KMS-11 (cell line): ENCODE results near the gene CDKN2B-AS1.

ENCODE experiments used
- H2AFZ ChIP-seq: fragments of 200-600 bp; sonication (generic); 2 replicates; pipeline ENCODE4 v1.6.1; 2016; ENCODE audit warnings: antibody characterized with exemption, mixed run types, low read depth
- H3K27ac ChIP-seq: fragments of 200-600 bp; sonication (generic); 2 replicates; pipeline ENCODE4 v1.6.1; 2016; ENCODE audit warnings: mild to moderate bottlenecking, mixed run types
- H3K27me3 ChIP-seq: fragments of 200-600 bp; sonication (generic); 2 replicates; pipeline ENCODE4 v1.6.1; 2017; ENCODE audit warnings: mild to moderate bottlenecking, low read depth, mixed run types, moderate library complexity; ENCODE audit not compliant: insufficient read depth
- H3K36me3 ChIP-seq: fragments of 200-600 bp; sonication (generic); 2 replicates; pipeline ENCODE4 v1.6.1; 2017; ENCODE audit warnings: mild to moderate bottlenecking, mixed run types; ENCODE audit not compliant: insufficient read depth
- H3K4me1 ChIP-seq: fragments of 200-600 bp; sonication (generic); 2 replicates; pipeline ENCODE4 v1.6.1; 2016; ENCODE audit warnings: mild to moderate bottlenecking, low read depth, mixed run types; ENCODE audit not compliant: poor library complexity, severe bottlenecking
- H3K4me2 ChIP-seq: fragments of 200-600 bp; sonication (generic); 2 replicates; pipeline ENCODE4 v1.7.0; 2016; ENCODE audit warnings: mild to moderate bottlenecking, mixed run types
- H3K4me3 ChIP-seq: fragments of 200-600 bp; sonication (generic); IDR thresholded peaks from 2 replicates; pipeline ENCODE4 v1.6.1; 2017; ENCODE audit warnings: low read depth, low read length, mixed read lengths; ENCODE audit not compliant: insufficient read depth
- H3K79me2 ChIP-seq: fragments of 200-600 bp; sonication (generic); 2 replicates; pipeline ENCODE4 v1.6.1; 2016; ENCODE audit warnings: low read depth, mixed run types; ENCODE audit not compliant: insufficient read depth
- H3K9ac ChIP-seq: fragments of 200-600 bp; sonication (generic); 2 replicates; pipeline ENCODE4 v1.6.1; 2016; ENCODE audit warnings: mild to moderate bottlenecking, mixed run types
- H4K20me1 ChIP-seq: fragments of 200-600 bp; sonication (generic); 2 replicates; pipeline ENCODE4 v1.6.1; 2016; ENCODE audit warnings: mild to moderate bottlenecking, mixed run types; ENCODE audit not compliant: insufficient read depth
- CTCF ChIP-seq: fragments of 200-600 bp; sonication (generic); conservative IDR thresholded peaks from 2 replicates; pipeline ENCODE4 v1.6.1; 2017; ENCODE audit warnings: low read depth, mild to moderate bottlenecking, antibody characterized with exemption, low read length, moderate library complexity, mixed read lengths

CDKN2B-AS1 gene

GRCh38 chr9:21967702-21968101 lies 26.9 kb upstream of the CDKN2B-AS1 start:
- H3K79me2 ChIP-seq, result peaks cover 14% of the 10 kb centered on the region
- no peaks in the 10 kb centered on the region for H3K4me1 ChIP-seq
- no peak overlapping the region for H3K4me3 ChIP-seq
- no peaks in the 10 kb centered on the region for H4K20me1 ChIP-seq
- no peak overlapping the region for H3K9ac ChIP-seq
- TF ChIP-seq CTCF, result no peak
- H3K36me3 ChIP-seq, result peaks cover 28% of the 10 kb centered on the region; the same call in 1 of the 2 replicates
- no peak overlapping the region for H3K27ac ChIP-seq
- no peaks in the 10 kb centered on the region for H3K27me3 ChIP-seq
- H2AFZ ChIP-seq, result no peak overlapping the region
- H3K4me2 ChIP-seq, result no peak overlapping the region

- Histone ChIP-seq H3K27ac (no peak overlapping the region), H4K20me1 (no peaks in the 10 kb centered on the region; the same call in 1 of the 2 replicates), H3K27me3 (no peaks in the 10 kb centered on the region), H3K4me2 (no peak overlapping the region), H3K36me3 (peaks cover 28% of the 10 kb centered on the region; the same call in 1 of the 2 replicates), H2AFZ (no peak overlapping the region), H3K4me3 (no peak overlapping the region), H3K4me1 (peaks cover 7% of the 10 kb centered on the region), H3K9ac (no peak overlapping the region), H3K79me2 (peaks cover 22% of the 10 kb centered on the region)
- TF ChIP-seq CTCF, result no peak
Observed at GRCh38 chr9:21968331-21969010, 26.1 kb upstream of the CDKN2B-AS1 start.

GRCh38 chr9:21969011-21969940 lies 25.3 kb upstream of the CDKN2B-AS1 start:
- no peak for TF ChIP-seq CTCF
- Histone ChIP-seq H3K27ac (no peak overlapping the region), H2AFZ (no peak overlapping the region), H3K79me2 (peaks cover 30% of the 10 kb centered on the region), H3K4me1 (peaks cover 8% of the 10 kb centered on the region), H3K4me3 (no peak overlapping the region), H3K27me3 (no peaks in the 10 kb centered on the region), H3K4me2 (no peak overlapping the region), H3K36me3 (peaks cover 28% of the 10 kb centered on the region; the same call in 1 of the 2 replicates), H3K9ac (no peak overlapping the region), H4K20me1 (no peaks in the 10 kb centered on the region; the same call in 1 of the 2 replicates)

GRCh38 chr9:21969951-21970799 lies 24.4 kb upstream of the CDKN2B-AS1 start:
- H3K27ac ChIP-seq, result no peak overlapping the region
- H3K9ac ChIP-seq, result no peak overlapping the region
- no peak for TF ChIP-seq CTCF
- peaks cover 39% of the 10 kb centered on the region for H3K79me2 ChIP-seq
- no peaks in the 10 kb centered on the region; the same call in 1 of the 2 replicates for H4K20me1 ChIP-seq
- no peak overlapping the region for H3K4me2 ChIP-seq
- H3K36me3 ChIP-seq, result peaks cover 28% of the 10 kb centered on the region; the same call in 1 of the 2 replicates
- H3K27me3 ChIP-seq, result no peaks in the 10 kb centered on the region
- H3K4me1 ChIP-seq, result peaks cover 8% of the 10 kb centered on the region
- no peak overlapping the region for H2AFZ ChIP-seq
- no peak overlapping the region for H3K4me3 ChIP-seq
